Measurements from ENCODE around the gene CBFB. TPM values are rescaled to one million over a fixed set of nuclear protein-coding genes. Genes with fewer than 3 reads are reported as not detected.

Gene CBFB
- polyA plus RNA-seq, 1 donor from 2014 or later: 32.6 TPM

- Histone ChIP-seq H4K20me1 (ENCODE audit: insufficient read depth) (no peaks in the 10 kb centered on the region), H3K79me2 (replicated peaks; ENCODE audit: insufficient read depth, low read length) (peaks cover under 1% of the 10 kb centered on the region), H3K9me3 (ENCODE audit: low read length) (no peaks in the 10 kb centered on the region), H3K27me3 (ENCODE audit: insufficient read depth, low read depth, low read length) (no peaks in the 10 kb centered on the region), H3K4me3 (ENCODE audit: low read length) (no peak overlapping the region), H3K36me3 (ENCODE audit: insufficient read depth, low read length) (no peaks in the 10 kb centered on the region), H3K27ac (ENCODE audit: low read length) (no peak overlapping the region), H2AFZ (ENCODE audit: low read depth, low read length) (no peak overlapping the region), H3K9me2 (ENCODE audit: insufficient read depth, low read length) (no peaks in the 10 kb centered on the region), H3F3A (ENCODE audit: insufficient read depth, low read length, poor library complexity, severe bottlenecking) (no peaks in the 10 kb centered on the region), H3K4me2 (ENCODE audit: low read length) (no peak overlapping the region), H3K9ac (ENCODE audit: low read length) (no peak overlapping the region)
- TF ChIP-seq CTCF (IDR thresholded peaks at IDR 0.05; ENCODE audit: poor library complexity, severe bottlenecking) (no peak), MXI1 (conservative IDR thresholded peaks at IDR 0.05; ENCODE audit: poor library complexity, severe bottlenecking) (no peak), RAD21 (conservative IDR thresholded peaks at IDR 0.05) (no peak), EZH2 (IDR thresholded peaks at IDR 0.05; ENCODE audit: borderline replicate concordance, insufficient read depth, low read length, poor library complexity, severe bottlenecking) (no peak), REST (IDR thresholded peaks at IDR 0.05; ENCODE audit: borderline replicate concordance) (no peak), SMC3 (conservative IDR thresholded peaks at IDR 0.05; ENCODE audit: poor library complexity) (no peak), POLR2AphosphoS5 (IDR thresholded peaks at IDR 0.05) (no peak), TAF1 (IDR thresholded peaks at IDR 0.05; ENCODE audit: low read depth) (no peak), EP300 (conservative IDR thresholded peaks at IDR 0.05; ENCODE audit: poor library complexity, severe bottlenecking) (no peak)
Observed at GRCh38 chr16:67104845-67105244, 75.9 kb downstream of the CBFB start.

GRCh38 chr16:67105246-67105645 is 76.3 kb downstream of the CBFB start:
- H3K4me2 ChIP-seq (ENCODE audit: low read length): no peak overlapping the region
- no peaks in the 10 kb centered on the region for H3K9me3 ChIP-seq (ENCODE audit: low read length)
- H2AFZ ChIP-seq (ENCODE audit: low read depth, low read length): no peak overlapping the region
- no peak overlapping the region for H3K9ac ChIP-seq (ENCODE audit: low read length)
- no peaks in the 10 kb centered on the region for H3K36me3 ChIP-seq (ENCODE audit: insufficient read depth, low read length)
- no peak for TF ChIP-seq EZH2 (IDR thresholded peaks at IDR 0.05; ENCODE audit: borderline replicate concordance, insufficient read depth, low read length, poor library complexity, severe bottlenecking)
- TF ChIP-seq SMC3 (conservative IDR thresholded peaks at IDR 0.05; ENCODE audit: poor library complexity): no peak
- TF ChIP-seq RAD21 (conservative IDR thresholded peaks at IDR 0.05): no peak
- no peak for TF ChIP-seq MXI1 (conservative IDR thresholded peaks at IDR 0.05; ENCODE audit: poor library complexity, severe bottlenecking)
- no peak for TF ChIP-seq POLR2AphosphoS5 (IDR thresholded peaks at IDR 0.05)
- no peak for TF ChIP-seq CTCF (IDR thresholded peaks at IDR 0.05; ENCODE audit: poor library complexity, severe bottlenecking)
- no peak for TF ChIP-seq REST (IDR thresholded peaks at IDR 0.05; ENCODE audit: borderline replicate concordance)
- TF ChIP-seq EP300 (conservative IDR thresholded peaks at IDR 0.05; ENCODE audit: poor library complexity, severe bottlenecking): no peak
- no peak for TF ChIP-seq TAF1 (IDR thresholded peaks at IDR 0.05; ENCODE audit: low read depth)
- no peak overlapping the region for H3K4me3 ChIP-seq (ENCODE audit: low read length)
- H4K20me1 ChIP-seq (ENCODE audit: insufficient read depth): no peaks in the 10 kb centered on the region
- H3K27me3 ChIP-seq (ENCODE audit: insufficient read depth, low read depth, low read length): no peaks in the 10 kb centered on the region
- H3K9me2 ChIP-seq (ENCODE audit: insufficient read depth, low read length): no peaks in the 10 kb centered on the region
- no peaks in the 10 kb centered on the region for H3F3A ChIP-seq (ENCODE audit: insufficient read depth, low read length, poor library complexity, severe bottlenecking)
- H3K79me2 ChIP-seq (replicated peaks; ENCODE audit: insufficient read depth, low read length): peaks cover 4% of the 10 kb centered on the region
- no peak overlapping the region for H3K27ac ChIP-seq (ENCODE audit: low read length)
